ENCODE data around the gene STK4.

Gene STK4

GRCh38 chr20:44954211-44954610 lies 12.1 kb upstream of the STK4 start:
- no peak for DNase-seq (ENCODE audit: low spot score)

GRCh38 chr20:44955270-44955669 lies 11.0 kb upstream of the STK4 start:
- no peak for DNase-seq (ENCODE audit: low spot score)

- DNase-seq (ENCODE audit: low spot score): no peak
Observed at GRCh38 chr20:44956410-44956809, 9.9 kb upstream of the STK4 start.

- DNase-seq (ENCODE audit: low spot score): no peak
Observed at GRCh38 chr20:44958276-44958675, 8.0 kb upstream of the STK4 start.

GRCh38 chr20:44959082-44959637 lies 7.2 kb upstream of the STK4 start:
- DNase-seq (ENCODE audit: low spot score): no peak

GRCh38 chr20:44959638-44960102 lies 6.6 kb upstream of the STK4 start:
- DNase-seq (ENCODE audit: low spot score): peak; percentile 37

- DNase-seq (ENCODE audit: low spot score): peak; percentile 99
Observed at GRCh38 chr20:44960103-44960852, 6.0 kb upstream of the STK4 start, which contains the start of gene TOMM34. TSS of gene TOMM34 (minus strand) at chr20:44960397. CDS start at chr20:44960333, 64 bp downstream.

GRCh38 chr20:44961011-44961869 lies 5.1 kb upstream of the STK4 start:
- no peak for DNase-seq (ENCODE audit: low spot score)

- peak; percentile 55 for DNase-seq (ENCODE audit: low spot score)
Observed at GRCh38 chr20:44961870-44962267, 4.4 kb upstream of the STK4 start.

- DNase-seq (ENCODE audit: low spot score): no peak
Observed at GRCh38 chr20:44962483-44962882, 3.8 kb upstream of the STK4 start.

- DNase-seq (ENCODE audit: low spot score): no peak
Observed at GRCh38 chr20:44963325-44964215, 2.7 kb upstream of the STK4 start.

GRCh38 chr20:44965651-44966029 lies 672 bp upstream of the STK4 start:
- no peak for DNase-seq (ENCODE audit: low spot score)

GRCh38 chr20:44967207-44967807 lies 995 bp downstream of the STK4 start:
- no peak for DNase-seq (ENCODE audit: low spot score)

GRCh38 chr20:44969300-44969894 lies 3.1 kb downstream of the STK4 start:
- DNase-seq (ENCODE audit: low spot score): no peak

GRCh38 chr20:44970243-44970757 lies 4.0 kb downstream of the STK4 start:
- no peak for DNase-seq (ENCODE audit: low spot score)

- DNase-seq (ENCODE audit: low spot score): no peak
Observed at GRCh38 chr20:44973053-44973452, 6.7 kb downstream of the STK4 start.

GRCh38 chr20:44976698-44977097 lies 10.4 kb downstream of the STK4 start:
- no peak for DNase-seq (ENCODE audit: low spot score)

GRCh38 chr20:44979090-44979621 lies 12.8 kb downstream of the STK4 start:
- no peak for DNase-seq (ENCODE audit: low spot score)

GRCh38 chr20:44981736-44982406 lies 15.6 kb downstream of the STK4 start:
- DNase-seq (ENCODE audit: low spot score): no peak

Data from AG08395 (cell line).